Ishikawa (cell line): ENCODE measurements around the gene ZHX3.

ENCODE experiments used
- CEBPB ChIP-seq: IDR thresholded peaks from 2 replicates; pipeline ENCODE4 v1.6.1; 2012
- CREB1 ChIP-seq: IDR thresholded peaks from 2 replicates; pipeline ENCODE4 v1.6.1; 2012; ENCODE audit warnings: low read depth
- EGR1 ChIP-seq: IDR thresholded peaks from 2 replicates; pipeline ENCODE4 v1.6.1; 2012
- EP300 ChIP-seq: IDR thresholded peaks from 2 replicates; pipeline ENCODE4 v1.6.1; 2012; ENCODE audit warnings: borderline replicate concordance
- FOXM1 ChIP-seq: IDR thresholded peaks from 2 replicates; pipeline ENCODE4 v1.6.1; 2012; ENCODE audit warnings: low read depth, borderline replicate concordance
- NFIC ChIP-seq: IDR thresholded peaks from 2 replicates; pipeline ENCODE4 v1.6.1; 2012
- RAD21 ChIP-seq: IDR thresholded peaks from 2 replicates; pipeline ENCODE4 v1.6.1; 2012; ENCODE audit warnings: low read depth
- TAF1 ChIP-seq: IDR thresholded peaks from 2 replicates; pipeline ENCODE4 v1.6.1; 2012; ENCODE audit warnings: low read depth, mild to moderate bottlenecking
- TCF12 ChIP-seq: IDR thresholded peaks from 2 replicates; pipeline ENCODE4 v1.6.1; 2012; ENCODE audit warnings: low read depth
- TEAD4 ChIP-seq: IDR thresholded peaks from 2 replicates; pipeline ENCODE4 v1.6.1; 2012
- YY1 ChIP-seq: IDR thresholded peaks from 2 replicates; pipeline ENCODE4 v1.6.1; 2012; ENCODE audit warnings: low read depth
- ZBTB7A ChIP-seq: IDR thresholded peaks from 2 replicates; pipeline ENCODE4 v1.6.1; 2012; ENCODE audit warnings: low read depth
- TF ChIP-seq, protein P1 (sequence below): IDR thresholded peaks from 2 replicates; pipeline ENCODE4 v1.6.1; 2012
- TF ChIP-seq, protein P2 (sequence below): IDR thresholded peaks from 2 replicates; pipeline ENCODE4 v1.6.1; 2012; ENCODE audit warnings: low read depth, mild to moderate bottlenecking
- TF ChIP-seq, protein P3 (sequence below): IDR thresholded peaks from 2 replicates; pipeline ENCODE4 v1.6.1; 2012

The ZHX3 gene

DNA sequence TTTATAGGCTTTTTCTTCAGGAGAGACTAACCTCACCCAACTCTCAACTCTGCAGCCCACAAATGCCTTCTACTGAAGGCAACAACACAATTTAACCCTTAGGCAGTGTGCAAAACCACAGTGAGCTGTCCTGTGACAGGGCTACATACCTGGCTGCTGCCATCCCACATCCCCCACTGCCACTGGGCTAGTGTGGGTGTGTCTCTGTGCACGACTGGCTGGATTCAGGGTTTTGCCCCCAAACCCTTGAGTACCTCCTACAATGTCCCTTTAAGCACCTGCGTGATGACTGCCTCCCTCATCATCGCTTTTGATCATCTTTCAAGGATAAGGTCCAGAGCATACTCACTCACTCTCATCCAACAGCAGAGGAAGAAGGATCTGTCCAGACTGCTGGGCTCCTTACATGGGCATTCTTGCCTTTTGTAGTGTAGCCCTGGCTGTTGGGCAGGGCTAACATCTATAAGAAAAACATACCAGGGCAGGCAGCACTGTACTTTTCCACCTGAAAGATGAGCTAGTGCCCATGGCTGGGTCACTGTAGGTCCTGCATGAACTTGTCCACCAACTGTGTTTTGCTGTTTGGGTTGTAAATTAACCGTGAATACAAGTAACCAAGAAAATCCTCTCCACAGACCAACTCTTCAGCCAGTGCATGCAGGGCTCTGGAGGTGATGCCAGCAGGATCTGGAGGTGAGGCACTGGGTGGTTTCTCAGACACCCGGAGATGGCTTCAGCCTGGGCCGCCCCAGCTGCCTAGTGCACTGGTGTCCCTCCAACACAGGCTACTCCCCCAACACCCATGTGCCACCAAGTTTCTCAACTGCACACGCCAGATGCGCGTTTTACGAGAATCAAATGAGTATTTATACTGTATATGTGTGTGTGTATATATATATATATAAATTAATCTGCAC lies 135.0 kb downstream of the ZHX3 start:
- TF ChIP-seq TEAD4 (no peak), CEBPB (no peak), ZBTB7A (no peak), YY1 (no peak)
- TF ChIP-seq, protein P1, sequence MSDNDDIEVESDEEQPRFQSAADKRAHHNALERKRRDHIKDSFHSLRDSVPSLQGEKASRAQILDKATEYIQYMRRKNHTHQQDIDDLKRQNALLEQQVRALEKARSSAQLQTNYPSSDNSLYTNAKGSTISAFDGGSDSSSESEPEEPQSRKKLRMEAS: no peak

DNA sequence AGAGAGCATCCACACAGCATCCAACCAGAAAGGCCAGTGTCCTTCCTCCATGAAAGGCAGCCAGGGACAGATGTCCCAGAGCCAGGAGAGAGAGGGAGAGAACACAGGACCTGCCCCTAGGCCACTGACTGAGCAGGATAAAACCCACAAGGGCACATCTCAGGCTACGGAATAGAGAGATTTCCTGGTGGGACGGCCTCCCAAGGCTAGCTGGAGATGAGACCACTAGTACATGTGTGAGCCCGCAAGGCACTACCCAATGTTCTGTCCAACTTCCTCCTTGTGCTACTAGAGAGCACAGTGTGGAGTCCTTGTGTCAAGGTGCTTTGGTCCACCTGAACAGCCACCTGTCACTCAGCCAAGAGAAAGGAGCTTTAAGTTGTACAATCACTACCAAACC lies 136.0 kb downstream of the ZHX3 start:
- TF ChIP-seq FOXM1 (no peak), EP300 (no peak), NFIC (no peak), CREB1 (no peak), TAF1 (no peak), TEAD4 (no peak), CEBPB (no peak)
- TF ChIP-seq, protein P2, sequence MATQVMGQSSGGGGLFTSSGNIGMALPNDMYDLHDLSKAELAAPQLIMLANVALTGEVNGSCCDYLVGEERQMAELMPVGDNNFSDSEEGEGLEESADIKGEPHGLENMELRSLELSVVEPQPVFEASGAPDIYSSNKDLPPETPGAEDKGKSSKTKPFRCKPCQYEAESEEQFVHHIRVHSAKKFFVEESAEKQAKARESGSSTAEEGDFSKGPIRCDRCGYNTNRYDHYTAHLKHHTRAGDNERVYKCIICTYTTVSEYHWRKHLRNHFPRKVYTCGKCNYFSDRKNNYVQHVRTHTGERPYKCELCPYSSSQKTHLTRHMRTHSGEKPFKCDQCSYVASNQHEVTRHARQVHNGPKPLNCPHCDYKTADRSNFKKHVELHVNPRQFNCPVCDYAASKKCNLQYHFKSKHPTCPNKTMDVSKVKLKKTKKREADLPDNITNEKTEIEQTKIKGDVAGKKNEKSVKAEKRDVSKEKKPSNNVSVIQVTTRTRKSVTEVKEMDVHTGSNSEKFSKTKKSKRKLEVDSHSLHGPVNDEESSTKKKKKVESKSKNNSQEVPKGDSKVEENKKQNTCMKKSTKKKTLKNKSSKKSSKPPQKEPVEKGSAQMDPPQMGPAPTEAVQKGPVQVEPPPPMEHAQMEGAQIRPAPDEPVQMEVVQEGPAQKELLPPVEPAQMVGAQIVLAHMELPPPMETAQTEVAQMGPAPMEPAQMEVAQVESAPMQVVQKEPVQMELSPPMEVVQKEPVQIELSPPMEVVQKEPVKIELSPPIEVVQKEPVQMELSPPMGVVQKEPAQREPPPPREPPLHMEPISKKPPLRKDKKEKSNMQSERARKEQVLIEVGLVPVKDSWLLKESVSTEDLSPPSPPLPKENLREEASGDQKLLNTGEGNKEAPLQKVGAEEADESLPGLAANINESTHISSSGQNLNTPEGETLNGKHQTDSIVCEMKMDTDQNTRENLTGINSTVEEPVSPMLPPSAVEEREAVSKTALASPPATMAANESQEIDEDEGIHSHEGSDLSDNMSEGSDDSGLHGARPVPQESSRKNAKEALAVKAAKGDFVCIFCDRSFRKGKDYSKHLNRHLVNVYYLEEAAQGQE: no peak
- TF ChIP-seq, protein P3, sequence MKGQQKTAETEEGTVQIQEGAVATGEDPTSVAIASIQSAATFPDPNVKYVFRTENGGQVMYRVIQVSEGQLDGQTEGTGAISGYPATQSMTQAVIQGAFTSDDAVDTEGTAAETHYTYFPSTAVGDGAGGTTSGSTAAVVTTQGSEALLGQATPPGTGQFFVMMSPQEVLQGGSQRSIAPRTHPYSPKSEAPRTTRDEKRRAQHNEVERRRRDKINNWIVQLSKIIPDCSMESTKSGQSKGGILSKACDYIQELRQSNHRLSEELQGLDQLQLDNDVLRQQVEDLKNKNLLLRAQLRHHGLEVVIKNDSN: no peak

DNA sequence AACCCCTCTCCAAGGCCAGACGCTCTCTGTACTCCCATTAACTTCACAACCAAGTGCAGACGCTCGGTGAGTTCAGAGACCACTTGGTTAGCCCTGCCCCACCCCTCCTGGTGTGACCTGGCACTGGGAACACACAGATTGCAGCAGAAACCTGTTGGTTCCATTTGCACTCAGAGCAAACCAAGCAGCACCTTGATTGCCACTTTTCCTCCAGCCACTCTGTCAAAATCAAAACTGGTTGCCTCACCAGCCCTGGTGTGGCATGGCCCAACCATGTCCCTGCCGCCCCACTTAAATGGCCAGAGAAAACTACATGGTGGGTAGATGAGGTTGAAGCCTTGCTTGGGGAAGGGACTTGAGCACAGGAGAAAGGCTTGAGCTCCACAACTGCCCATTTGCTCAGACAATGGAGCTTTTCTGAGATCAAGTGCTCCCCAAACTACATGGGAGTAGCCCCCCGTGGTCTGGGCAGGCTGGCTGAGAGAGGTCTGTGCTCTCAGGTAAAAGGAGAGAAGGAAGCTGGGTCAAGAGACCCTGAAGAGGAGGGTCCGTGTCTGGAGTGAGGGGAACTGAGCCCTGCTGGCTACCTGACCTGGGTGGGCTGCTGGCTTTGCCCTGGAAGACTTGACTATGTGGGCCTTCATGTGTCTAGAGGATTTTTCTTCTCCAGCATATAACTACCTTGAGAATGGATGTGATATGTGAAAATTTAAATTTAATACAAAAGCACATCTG lies 136.8 kb downstream of the ZHX3 start:
- TF ChIP-seq TCF12 (no peak), EP300 (no peak), EGR1 (no peak), RAD21 (no peak), CEBPB (no peak), FOXM1 (no peak), YY1 (no peak), NFIC (no peak), TAF1 (no peak), CREB1 (no peak), ZBTB7A (no peak), TEAD4 (no peak)
- TF ChIP-seq, protein P3: no peak
- TF ChIP-seq, protein P1: no peak
- TF ChIP-seq, protein P2: no peak

DNA sequence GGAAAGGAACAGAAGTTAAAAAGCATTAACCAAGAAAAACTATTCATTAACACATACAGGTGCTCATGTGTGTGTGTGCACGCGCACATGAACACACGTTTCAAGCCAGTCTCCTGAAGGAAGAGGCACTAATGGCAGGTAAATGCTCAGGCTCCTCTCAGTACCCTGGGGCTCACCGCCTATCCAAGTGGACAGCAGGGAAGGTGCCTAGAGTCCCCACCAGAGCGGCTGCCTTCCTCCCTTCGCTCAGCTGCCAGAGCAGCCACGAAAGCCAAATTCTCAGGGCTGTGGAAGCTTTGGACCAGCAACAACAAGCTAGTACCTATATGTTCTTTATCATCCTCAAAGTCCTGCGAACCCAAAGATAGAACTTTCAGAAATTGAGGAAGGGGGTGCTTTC lies 137.6 kb downstream of the ZHX3 start:
- TF ChIP-seq YY1 (no peak), TAF1 (no peak), CEBPB (no peak), TCF12 (no peak), FOXM1 (no peak), NFIC (no peak), CREB1 (no peak), TEAD4 (no peak), ZBTB7A (no peak)
- TF ChIP-seq, protein P3: no peak
- TF ChIP-seq, protein P1: no peak
